ENCODE results near the gene MPC1. TPM values are rescaled to one million over a fixed set of nuclear protein-coding genes. Genes with fewer than 3 reads are reported as not detected.

The MPC1 gene
- total and polyA plus RNA-seq, 2 experiments from 2014 or later = 15.5 to 39.4 TPM

GRCh38 chr6:166381733-166382499 is 824 bp downstream of the MPC1 start:
- H3K79me2 ChIP-seq (replicated peaks; ENCODE audit: insufficient read depth) = peaks cover 27% of the 10 kb centered on the region
- Mint-ChIP-seq H3K27me3 (ENCODE audit: insufficient read depth, low read depth, poor library complexity) (peaks cover 4% of the 10 kb centered on the region), H3K4me1 (peaks cover 6% of the 10 kb centered on the region; the same call in 1 of the 3 replicates), H3K9me3 (no peaks in the 10 kb centered on the region), H3K4me3 (peak overlapping the region; percentile 82), H3K36me3 (ENCODE audit: low read depth) (no peaks in the 10 kb centered on the region), H3K27ac (no peak overlapping the region)
- H3K4me1 ChIP-seq (ENCODE audit: insufficient read depth) = peaks cover 7% of the 10 kb centered on the region
- ATAC-seq = peak; percentile 66
- H4K20me1 ChIP-seq (replicated peaks; ENCODE audit: insufficient read depth) = no peaks in the 10 kb centered on the region
- H2AFZ ChIP-seq = peak overlapping the region; percentile 66; the same call in 1 of the 2 replicates
- H3K9me2 ChIP-seq (ENCODE audit: insufficient read depth) = peaks cover 3% of the 10 kb centered on the region; the same call in 1 of the 2 replicates
- H3F3A ChIP-seq (replicated peaks; ENCODE audit: low read depth) = no peaks in the 10 kb centered on the region
- H3K36me3 ChIP-seq (ENCODE audit: insufficient read depth) = no peaks in the 10 kb centered on the region
- peak overlapping the region; percentile 77 for H3K4me2 ChIP-seq
- TF ChIP-seq, protein P1, sequence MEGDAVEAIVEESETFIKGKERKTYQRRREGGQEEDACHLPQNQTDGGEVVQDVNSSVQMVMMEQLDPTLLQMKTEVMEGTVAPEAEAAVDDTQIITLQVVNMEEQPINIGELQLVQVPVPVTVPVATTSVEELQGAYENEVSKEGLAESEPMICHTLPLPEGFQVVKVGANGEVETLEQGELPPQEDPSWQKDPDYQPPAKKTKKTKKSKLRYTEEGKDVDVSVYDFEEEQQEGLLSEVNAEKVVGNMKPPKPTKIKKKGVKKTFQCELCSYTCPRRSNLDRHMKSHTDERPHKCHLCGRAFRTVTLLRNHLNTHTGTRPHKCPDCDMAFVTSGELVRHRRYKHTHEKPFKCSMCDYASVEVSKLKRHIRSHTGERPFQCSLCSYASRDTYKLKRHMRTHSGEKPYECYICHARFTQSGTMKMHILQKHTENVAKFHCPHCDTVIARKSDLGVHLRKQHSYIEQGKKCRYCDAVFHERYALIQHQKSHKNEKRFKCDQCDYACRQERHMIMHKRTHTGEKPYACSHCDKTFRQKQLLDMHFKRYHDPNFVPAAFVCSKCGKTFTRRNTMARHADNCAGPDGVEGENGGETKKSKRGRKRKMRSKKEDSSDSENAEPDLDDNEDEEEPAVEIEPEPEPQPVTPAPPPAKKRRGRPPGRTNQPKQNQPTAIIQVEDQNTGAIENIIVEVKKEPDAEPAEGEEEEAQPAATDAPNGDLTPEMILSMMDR (conservative IDR thresholded peaks at IDR 0.05; ENCODE audit: low read depth in 2 of 2) = peak; percentile 71 to 90
- TF ChIP-seq CREB1 (CRISPR knock-in tag; IDR thresholded peaks at IDR 0.05; ENCODE audit: low read depth) = peak; percentile 38; the same call in 1 of the 2 replicates
- TF ChIP-seq, protein P2, sequence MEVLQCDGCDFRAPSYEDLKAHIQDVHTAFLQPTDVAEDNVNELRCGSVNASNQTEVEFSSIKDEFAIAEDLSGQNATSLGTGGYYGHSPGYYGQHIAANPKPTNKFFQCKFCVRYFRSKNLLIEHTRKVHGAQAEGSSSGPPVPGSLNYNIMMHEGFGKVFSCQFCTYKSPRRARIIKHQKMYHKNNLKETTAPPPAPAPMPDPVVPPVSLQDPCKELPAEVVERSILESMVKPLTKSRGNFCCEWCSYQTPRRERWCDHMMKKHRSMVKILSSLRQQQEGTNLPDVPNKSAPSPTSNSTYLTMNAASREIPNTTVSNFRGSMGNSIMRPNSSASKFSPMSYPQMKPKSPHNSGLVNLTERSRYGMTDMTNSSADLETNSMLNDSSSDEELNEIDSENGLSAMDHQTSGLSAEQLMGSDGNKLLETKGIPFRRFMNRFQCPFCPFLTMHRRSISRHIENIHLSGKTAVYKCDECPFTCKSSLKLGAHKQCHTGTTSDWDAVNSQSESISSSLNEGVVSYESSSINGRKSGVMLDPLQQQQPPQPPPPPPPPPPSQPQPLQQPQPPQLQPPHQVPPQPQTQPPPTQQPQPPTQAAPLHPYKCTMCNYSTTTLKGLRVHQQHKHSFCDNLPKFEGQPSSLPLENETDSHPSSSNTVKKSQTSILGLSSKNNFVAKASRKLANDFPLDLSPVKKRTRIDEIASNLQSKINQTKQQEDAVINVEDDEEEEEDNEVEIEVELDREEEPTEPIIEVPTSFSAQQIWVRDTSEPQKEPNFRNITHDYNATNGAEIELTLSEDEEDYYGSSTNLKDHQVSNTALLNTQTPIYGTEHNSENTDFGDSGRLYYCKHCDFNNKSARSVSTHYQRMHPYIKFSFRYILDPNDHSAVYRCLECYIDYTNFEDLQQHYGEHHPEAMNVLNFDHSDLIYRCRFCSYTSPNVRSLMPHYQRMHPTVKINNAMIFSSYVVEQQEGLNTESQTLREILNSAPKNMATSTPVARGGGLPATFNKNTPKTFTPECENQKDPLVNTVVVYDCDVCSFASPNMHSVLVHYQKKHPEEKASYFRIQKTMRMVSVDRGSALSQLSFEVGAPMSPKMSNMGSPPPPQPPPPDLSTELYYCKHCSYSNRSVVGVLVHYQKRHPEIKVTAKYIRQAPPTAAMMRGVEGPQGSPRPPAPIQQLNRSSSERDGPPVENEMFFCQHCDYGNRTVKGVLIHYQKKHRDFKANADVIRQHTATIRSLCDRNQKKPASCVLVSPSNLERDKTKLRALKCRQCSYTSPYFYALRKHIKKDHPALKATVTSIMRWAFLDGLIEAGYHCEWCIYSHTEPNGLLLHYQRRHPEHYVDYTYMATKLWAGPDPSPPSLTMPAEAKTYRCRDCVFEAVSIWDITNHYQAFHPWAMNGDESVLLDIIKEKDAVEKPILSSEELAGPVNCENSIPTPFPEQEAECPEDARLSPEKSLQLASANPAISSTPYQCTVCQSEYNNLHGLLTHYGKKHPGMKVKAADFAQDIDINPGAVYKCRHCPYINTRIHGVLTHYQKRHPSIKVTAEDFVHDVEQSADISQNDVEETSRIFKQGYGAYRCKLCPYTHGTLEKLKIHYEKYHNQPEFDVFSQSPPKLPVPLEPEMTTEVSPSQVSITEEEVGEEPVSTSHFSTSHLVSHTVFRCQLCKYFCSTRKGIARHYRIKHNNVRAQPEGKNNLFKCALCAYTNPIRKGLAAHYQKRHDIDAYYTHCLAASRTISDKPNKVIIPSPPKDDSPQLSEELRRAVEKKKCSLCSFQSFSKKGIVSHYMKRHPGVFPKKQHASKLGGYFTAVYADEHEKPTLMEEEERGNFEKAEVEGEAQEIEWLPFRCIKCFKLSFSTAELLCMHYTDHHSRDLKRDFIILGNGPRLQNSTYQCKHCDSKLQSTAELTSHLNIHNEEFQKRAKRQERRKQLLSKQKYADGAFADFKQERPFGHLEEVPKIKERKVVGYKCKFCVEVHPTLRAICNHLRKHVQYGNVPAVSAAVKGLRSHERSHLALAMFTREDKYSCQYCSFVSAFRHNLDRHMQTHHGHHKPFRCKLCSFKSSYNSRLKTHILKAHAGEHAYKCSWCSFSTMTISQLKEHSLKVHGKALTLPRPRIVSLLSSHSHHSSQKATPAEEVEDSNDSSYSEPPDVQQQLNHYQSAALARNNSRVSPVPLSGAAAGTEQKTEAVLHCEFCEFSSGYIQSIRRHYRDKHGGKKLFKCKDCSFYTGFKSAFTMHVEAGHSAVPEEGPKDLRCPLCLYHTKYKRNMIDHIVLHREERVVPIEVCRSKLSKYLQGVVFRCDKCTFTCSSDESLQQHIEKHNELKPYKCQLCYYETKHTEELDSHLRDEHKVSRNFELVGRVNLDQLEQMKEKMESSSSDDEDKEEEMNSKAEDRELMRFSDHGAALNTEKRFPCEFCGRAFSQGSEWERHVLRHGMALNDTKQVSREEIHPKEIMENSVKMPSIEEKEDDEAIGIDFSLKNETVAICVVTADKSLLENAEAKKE (CRISPR knock-in tag; IDR thresholded peaks at IDR 0.05) = no peak
- DNase-seq (ENCODE audit: low spot score) = peak; percentile 84
- H3K27ac ChIP-seq (ENCODE audit: low read depth) = no peak overlapping the region
- H3K27me3 ChIP-seq (ENCODE audit: insufficient read depth) = no peaks in the 10 kb centered on the region
- H3K4me3 ChIP-seq = peak overlapping the region; percentile 92

Measured in GM23338 (cell line).